ENCODE data around the gene MRPL19.

Gene MRPL19

DNA sequence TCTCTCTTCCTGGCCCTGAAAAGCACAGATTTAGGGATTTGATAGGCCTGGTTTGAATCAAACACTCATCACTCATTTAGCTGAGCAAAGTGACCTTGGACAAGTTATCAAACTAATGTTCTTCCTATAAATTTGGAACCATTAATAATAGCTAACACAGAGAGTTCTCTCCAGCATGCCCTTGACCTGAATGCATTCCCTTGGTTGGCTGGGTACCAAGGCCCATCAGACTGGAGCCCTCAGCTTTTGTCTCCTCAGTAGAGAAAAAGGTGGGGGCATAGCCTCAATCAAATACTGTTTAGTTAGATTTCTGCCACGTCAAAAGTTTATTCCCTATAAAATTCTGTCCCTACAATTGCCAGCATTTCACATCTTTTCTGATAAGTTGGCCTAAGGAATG is 13.8 kb upstream of the MRPL19 start:
- no peak overlapping the region for H3K4me3 ChIP-seq (ENCODE audit: low read depth, low read length)
- TF ChIP-seq MYC (IDR thresholded peaks at IDR 0.05; ENCODE audit: low read depth, low read length) (no peak), POLR2A (IDR thresholded peaks at IDR 0.05; ENCODE audit: extremely low read depth, insufficient read length) (no peak)
- TF ChIP-seq, protein P1, sequence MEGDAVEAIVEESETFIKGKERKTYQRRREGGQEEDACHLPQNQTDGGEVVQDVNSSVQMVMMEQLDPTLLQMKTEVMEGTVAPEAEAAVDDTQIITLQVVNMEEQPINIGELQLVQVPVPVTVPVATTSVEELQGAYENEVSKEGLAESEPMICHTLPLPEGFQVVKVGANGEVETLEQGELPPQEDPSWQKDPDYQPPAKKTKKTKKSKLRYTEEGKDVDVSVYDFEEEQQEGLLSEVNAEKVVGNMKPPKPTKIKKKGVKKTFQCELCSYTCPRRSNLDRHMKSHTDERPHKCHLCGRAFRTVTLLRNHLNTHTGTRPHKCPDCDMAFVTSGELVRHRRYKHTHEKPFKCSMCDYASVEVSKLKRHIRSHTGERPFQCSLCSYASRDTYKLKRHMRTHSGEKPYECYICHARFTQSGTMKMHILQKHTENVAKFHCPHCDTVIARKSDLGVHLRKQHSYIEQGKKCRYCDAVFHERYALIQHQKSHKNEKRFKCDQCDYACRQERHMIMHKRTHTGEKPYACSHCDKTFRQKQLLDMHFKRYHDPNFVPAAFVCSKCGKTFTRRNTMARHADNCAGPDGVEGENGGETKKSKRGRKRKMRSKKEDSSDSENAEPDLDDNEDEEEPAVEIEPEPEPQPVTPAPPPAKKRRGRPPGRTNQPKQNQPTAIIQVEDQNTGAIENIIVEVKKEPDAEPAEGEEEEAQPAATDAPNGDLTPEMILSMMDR (IDR thresholded peaks at IDR 0.05; ENCODE audit: low read depth, low read length) = no peak
- TF ChIP-seq, protein P2, sequence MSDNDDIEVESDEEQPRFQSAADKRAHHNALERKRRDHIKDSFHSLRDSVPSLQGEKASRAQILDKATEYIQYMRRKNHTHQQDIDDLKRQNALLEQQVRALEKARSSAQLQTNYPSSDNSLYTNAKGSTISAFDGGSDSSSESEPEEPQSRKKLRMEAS (IDR thresholded peaks at IDR 0.05; ENCODE audit: low read depth, low read length) = no peak
- DNase-seq (ENCODE audit: low read depth) = no peak

DNA sequence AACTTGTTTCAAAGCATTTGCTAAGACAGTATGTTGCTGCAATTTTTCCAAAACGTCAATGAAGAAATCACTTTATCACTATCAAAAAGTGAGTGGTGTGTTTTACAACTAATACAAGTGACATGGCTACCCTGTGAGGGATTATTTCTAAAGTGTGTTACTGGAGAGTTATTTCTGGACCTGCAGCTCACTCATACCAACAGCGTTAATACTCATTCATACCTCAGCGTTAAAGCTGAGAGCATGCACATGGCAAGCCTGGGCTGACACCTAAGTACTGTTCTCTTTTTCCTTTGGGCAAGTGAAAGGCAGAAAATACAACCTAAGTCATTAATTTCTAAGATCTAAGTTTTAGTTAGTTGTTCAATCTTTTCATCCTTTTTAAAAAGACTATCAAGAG is 13.0 kb upstream of the MRPL19 start:
- H3K4me3 ChIP-seq (ENCODE audit: low read depth, low read length) = no peak overlapping the region
- no peak for TF ChIP-seq POLR2A (IDR thresholded peaks at IDR 0.05; ENCODE audit: extremely low read depth, insufficient read length)
- TF ChIP-seq MYC (IDR thresholded peaks at IDR 0.05; ENCODE audit: low read depth, low read length) = no peak
- TF ChIP-seq, protein P1 (IDR thresholded peaks at IDR 0.05; ENCODE audit: low read depth, low read length) = no peak
- TF ChIP-seq, protein P2 (IDR thresholded peaks at IDR 0.05; ENCODE audit: low read depth, low read length) = no peak
- no peak for DNase-seq (ENCODE audit: low read depth)

DNA sequence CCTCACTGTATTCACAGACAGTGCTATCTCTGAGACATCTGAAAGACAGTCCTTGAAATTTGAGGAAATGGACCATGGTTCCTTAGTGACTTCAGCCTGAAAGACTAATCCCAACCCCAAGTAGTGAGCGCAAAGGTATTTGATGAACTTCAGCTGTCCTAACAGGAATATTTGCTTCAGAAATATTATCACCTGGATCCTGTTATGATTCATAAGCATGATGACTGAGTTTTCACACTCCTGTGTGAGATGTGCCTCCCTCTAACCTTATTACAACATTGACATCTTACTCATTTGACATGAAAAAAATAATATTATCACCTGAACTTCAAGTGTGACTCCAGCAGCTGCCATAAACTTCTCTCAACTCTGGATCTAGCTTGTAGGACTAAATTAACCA is 11.6 kb upstream of the MRPL19 start:
- DNase-seq (ENCODE audit: low read depth) = no peak
- H3K4me3 ChIP-seq (ENCODE audit: low read depth, low read length) = no peak overlapping the region
- TF ChIP-seq, protein P2 (IDR thresholded peaks at IDR 0.05; ENCODE audit: low read depth, low read length) = no peak
- no peak for TF ChIP-seq POLR2A (IDR thresholded peaks at IDR 0.05; ENCODE audit: extremely low read depth, insufficient read length)
- TF ChIP-seq, protein P1 (IDR thresholded peaks at IDR 0.05; ENCODE audit: low read depth, low read length) = no peak
- no peak for TF ChIP-seq MYC (IDR thresholded peaks at IDR 0.05; ENCODE audit: low read depth, low read length)

DNA sequence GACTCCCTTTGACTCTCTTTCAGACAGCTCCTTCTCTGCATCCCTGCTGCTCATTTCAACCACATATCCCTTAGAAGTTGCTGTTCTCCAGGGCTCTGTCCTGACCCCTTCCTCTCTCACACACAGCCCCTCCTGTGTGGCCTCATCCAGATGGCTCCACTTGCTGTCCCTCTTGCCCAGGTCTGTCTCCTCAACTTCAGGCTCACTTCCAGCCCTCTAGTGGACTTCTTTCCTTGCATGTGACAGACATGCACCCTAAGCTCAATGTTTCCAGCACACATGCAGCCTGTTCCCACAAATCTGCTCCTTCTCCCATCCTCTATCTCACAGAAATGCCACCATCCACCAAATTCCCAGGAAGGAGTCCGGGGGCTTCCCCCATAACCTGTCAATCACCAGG is 9.0 kb upstream of the MRPL19 start:
- DNase-seq (ENCODE audit: low read depth) = no peak
- TF ChIP-seq POLR2A (IDR thresholded peaks at IDR 0.05; ENCODE audit: extremely low read depth, insufficient read length) (no peak), MYC (IDR thresholded peaks at IDR 0.05; ENCODE audit: low read depth, low read length) (no peak)
- TF ChIP-seq, protein P1 (IDR thresholded peaks at IDR 0.05; ENCODE audit: low read depth, low read length) = no peak
- TF ChIP-seq, protein P2 (IDR thresholded peaks at IDR 0.05; ENCODE audit: low read depth, low read length) = no peak
- no peak overlapping the region for H3K4me3 ChIP-seq (ENCODE audit: low read depth, low read length)

DNA sequence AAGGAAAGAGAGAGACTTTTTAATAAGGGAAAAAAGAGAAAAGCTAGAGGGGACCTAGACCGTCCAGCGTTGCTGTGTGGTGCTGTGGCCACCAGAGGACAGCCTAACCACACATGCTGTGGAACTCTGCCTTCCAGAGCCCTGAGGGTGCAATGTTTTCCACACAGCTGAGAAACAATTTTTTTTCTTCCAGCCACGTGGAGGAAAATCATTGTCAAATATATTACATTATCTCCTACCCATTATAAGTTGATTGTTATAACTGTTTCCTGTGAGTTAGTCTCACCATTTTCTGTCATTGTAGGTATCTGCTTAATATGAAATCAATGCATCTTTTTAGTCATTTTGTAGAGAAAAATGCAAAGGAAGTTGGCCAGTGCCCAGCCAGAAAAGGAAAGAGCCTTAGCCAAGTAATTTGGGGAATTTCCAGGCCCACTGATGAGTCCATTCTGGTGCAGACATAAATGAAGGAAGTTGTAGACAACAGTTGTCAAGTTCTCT is 5.9 kb upstream of the MRPL19 start:
- H3K4me3 ChIP-seq (ENCODE audit: low read depth, low read length) = no peak overlapping the region
- peak; percentile 68 for DNase-seq (ENCODE audit: low read depth)
- no peak for TF ChIP-seq POLR2A (IDR thresholded peaks at IDR 0.05; ENCODE audit: extremely low read depth, insufficient read length)
- TF ChIP-seq MYC (IDR thresholded peaks at IDR 0.05; ENCODE audit: low read depth, low read length) = peak; percentile 71
- TF ChIP-seq, protein P1 (IDR thresholded peaks at IDR 0.05; ENCODE audit: low read depth, low read length) = peak; percentile 100
- TF ChIP-seq, protein P2 (IDR thresholded peaks at IDR 0.05; ENCODE audit: low read depth, low read length) = peak; percentile 78; the same call in 1 of the 2 replicates

Data from NB4 (cell line).